VCaP (cell line): ENCODE measurements around the gene CCDC184.

Experiments
- H3K27ac ChIP-seq: fragments of 450-650 bp; 2 replicates; pipeline ENCODE4 v1.5.1; 2017
- TF ChIP-seq, protein P1 (sequence below): fragments of 450-650 bp; conservative IDR thresholded peaks from 2 replicates; pipeline ENCODE4 v1.5.1; 2017; ENCODE audit warnings: mild to moderate bottlenecking, moderate library complexity

CCDC184 gene

DNA sequence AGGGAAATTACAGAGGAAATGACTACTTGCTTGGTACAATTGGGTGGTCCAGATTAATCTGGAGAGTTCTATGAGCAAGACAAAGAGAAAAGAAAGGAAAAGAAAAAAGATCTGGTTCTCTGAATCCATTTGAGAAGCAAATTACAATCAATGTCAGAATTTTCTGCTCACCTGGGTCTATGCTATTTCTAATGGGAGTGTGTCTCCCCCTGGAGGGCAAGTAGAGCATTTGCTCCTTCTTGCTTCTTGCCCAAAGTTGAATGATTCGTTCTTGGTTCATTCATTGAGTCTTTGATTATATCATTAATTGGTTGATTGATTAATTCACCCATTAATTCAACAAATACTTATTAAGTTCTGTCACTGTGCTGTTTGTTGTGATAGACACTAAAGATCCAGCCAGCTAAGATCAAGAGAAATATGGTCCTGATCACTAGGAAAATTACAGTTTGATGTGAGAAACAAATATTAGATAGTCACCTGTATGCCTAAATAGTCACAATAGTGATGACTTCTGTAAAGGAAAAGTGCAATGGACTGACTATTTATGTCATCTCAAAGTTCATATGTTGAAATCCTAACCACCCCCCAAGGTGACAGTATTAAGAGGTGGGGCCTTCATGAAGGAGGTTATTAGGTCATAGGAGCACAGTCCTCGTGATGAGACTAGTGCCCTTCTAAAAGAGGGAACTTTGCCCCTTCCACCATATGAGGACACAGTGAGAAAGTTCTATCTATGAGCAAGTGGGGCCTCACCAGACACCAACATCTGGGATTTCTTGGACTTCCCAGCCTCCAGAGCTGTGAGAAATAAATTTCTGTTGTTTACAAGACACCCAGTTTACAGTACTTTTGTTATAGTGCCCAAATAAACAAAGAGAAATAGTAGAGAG, 18.1 kb upstream of the CCDC184 start:
- TF ChIP-seq, protein P1, sequence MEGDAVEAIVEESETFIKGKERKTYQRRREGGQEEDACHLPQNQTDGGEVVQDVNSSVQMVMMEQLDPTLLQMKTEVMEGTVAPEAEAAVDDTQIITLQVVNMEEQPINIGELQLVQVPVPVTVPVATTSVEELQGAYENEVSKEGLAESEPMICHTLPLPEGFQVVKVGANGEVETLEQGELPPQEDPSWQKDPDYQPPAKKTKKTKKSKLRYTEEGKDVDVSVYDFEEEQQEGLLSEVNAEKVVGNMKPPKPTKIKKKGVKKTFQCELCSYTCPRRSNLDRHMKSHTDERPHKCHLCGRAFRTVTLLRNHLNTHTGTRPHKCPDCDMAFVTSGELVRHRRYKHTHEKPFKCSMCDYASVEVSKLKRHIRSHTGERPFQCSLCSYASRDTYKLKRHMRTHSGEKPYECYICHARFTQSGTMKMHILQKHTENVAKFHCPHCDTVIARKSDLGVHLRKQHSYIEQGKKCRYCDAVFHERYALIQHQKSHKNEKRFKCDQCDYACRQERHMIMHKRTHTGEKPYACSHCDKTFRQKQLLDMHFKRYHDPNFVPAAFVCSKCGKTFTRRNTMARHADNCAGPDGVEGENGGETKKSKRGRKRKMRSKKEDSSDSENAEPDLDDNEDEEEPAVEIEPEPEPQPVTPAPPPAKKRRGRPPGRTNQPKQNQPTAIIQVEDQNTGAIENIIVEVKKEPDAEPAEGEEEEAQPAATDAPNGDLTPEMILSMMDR = peak; percentile 97
- no peak overlapping the region for H3K27ac ChIP-seq

DNA sequence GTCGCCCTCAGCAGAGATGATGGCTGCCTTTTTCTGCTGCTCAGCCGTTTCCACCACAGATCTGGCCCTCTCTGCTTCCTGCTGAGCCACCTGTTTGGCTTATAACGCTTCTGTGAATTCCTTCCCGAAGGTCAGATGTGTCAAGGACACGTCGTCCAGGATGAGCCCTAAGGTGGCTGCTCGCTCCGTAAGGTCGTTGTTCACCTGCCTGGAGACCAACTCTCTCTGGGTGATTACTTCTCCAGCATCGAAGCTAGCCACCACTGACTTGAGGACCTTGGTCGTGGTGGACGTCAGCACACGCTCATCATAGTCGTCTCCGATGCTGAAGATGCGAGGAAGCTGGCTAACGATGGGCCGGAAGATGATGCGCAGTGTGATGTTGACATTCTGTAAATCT, 14.4 kb upstream of the CCDC184 start:
- H3K27ac ChIP-seq = no peak overlapping the region
- TF ChIP-seq, protein P1 = no peak

DNA sequence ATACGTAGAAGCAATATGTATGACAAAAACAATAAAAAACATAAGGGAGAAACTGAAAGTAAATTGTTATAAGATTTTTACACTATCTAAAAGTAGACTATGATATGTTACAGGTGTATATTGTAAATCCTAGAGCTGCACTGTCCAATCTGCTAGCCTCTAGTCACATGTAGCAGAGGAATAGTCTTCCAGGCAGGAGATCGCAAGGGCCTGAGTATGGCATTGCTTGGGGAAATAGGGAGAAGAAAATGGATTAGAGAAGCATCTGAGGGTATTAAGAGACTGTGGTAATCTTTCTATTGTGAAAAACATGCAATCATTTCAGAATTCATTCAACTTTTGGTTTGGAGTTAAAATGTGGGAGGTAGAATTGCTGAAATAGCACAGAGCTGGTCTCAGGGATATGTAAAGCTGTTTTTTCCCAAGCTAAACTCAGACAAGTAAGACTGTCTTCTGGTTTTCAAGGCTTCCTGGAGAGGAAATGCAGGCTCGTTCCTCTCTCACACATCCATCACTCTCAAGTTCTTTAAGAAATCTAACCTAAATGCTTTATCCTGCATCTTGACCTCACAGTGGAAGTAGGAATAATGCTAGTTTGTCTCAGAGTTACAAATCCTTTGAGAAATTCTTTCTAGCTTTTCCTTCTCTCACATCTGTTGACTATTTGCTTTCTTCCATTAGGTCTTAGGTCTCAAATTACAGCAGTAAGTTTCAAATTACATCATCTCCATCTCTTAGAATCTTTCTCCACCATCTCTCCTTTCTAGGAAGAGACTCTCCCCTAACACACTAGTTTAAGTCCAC, 7.6 kb upstream of the CCDC184 start:
- H3K27ac ChIP-seq = peak overlapping the region; percentile 43

DNA sequence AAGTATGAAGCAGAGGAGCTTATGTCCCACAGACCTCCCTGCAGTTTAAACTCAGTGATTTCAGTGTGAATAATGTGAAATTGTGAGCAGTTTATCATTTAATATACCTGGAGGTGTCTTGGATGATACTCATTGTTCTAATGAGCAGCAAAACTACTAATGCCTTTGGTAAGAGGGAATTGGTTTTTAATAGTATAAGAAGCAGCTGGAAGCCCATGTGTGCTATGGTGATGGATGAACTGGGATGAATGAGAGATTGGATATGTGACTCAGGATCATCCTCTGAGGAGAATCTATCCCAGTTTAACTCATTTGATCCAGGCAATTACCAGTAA, 7.1 kb upstream of the CCDC184 start:
- TF ChIP-seq, protein P1 = no peak
- H3K27ac ChIP-seq = peak overlapping the region; percentile 43

More for the DNA sequence above, 7.6 kb upstream of the CCDC184 start:
- TF ChIP-seq, protein P1 = no peak

DNA sequence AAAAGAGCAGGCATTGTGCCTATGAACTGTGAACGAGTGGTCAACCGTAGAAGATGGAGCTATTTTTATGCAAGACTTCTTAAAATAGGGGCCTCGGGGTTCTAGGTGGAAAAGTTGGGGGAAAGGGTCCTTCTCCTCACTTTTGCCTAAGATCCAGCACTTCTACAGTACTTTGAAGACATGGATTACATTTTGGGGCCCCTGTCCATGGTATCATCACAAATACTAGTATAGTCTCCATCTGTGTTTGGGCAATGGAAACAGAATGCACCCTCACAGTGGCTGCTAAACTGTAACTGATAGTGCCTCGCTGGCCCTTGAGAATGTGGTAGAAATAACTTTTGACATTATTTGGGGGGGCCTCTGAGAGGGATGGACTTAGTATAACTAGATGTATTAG, 5.5 kb upstream of the CCDC184 start:
- no peak overlapping the region for H3K27ac ChIP-seq
- TF ChIP-seq, protein P1 = no peak

DNA sequence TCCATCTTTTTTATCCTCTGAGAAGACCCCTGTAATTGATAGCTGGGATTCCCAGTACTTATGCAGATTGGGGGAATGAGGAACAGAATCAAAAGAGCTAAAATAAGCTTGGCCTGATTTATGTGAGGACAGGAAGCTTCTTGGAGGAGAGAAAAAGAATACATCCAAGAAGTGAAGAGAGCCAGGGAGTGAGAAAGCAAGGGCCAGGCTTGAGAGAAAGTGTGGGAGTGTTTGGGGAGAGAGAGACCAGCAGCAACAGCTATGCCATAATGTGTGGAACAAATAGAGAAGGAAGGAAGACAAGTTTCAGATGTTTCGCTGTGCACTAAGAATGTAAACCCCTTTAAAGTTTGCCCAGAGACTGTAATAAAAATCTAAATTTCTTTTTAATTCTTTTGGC, 4.0 kb upstream of the CCDC184 start:
- no peak overlapping the region for H3K27ac ChIP-seq
- TF ChIP-seq, protein P1 = no peak

DNA sequence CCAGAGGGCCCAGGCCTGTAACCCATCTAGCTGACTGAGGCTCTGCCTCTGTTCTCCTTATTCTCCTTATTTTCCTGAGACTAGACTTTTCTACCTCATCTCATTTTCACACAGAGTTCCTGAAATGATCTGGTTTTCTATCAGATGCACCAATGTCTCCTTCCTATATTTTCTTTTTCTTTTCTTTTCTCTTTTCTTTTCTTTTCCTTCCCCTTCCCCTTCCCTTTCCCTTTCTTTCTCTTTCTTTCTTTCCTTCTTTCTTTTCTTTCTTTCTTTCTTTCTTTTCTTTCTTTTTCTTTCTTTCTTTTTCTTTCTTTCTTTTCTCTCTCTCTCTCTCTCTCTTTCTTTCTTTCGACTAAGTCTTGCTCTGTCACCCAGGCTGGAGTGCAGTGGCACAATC, 3.0 kb upstream of the CCDC184 start:
- no peak overlapping the region for H3K27ac ChIP-seq
- TF ChIP-seq, protein P1 = no peak
